HepG2 (cell line): ENCODE data around the gene KIAA2012. TPM values are rescaled to one million over a fixed set of nuclear protein-coding genes. Genes with fewer than 3 reads are reported as not detected.

Experiments
- ATAC-seq: fragments of 200-7000 bp; cut with Tn5 transposase; 3 replicates; pipeline ENCODE4 v1.9.1; 2020; ENCODE audit warnings: mild to moderate bottlenecking, moderate library complexity
- BruUV-seq: library from RNA; stranded (reverse); fragments of 400-500 nt; replicated peaks from 2 replicates; lab custom pipeline; 2021; lab: Mats Ljungman, UMichigan
- CTCF ChIA-PET: fragments of 300-600 bp; formaldehyde crosslinking; extraction: SDS; loops from one replicate; lab custom pipeline; 2021; ENCODE audit warnings: low total read pairs, inconsistent platforms, low intra/inter-chr PET ratio; lab: Yijun Ruan, JAX
- POLR2A ChIA-PET: fragments of 350-600 bp; sonication (Branson Sonifier 250); formaldehyde crosslinking; loops from one replicate; lab custom pipeline; 2020; ENCODE audit warnings: antibody characterized with exemption, inconsistent platforms; lab: Yijun Ruan, JAX
- DNase-seq: peaks from one replicate; pipeline ENCODE4 v3.0.0-alpha.2; 2015; ENCODE audit warnings: low spot score
- FAIRE-seq: peaks from 3 replicates; lab custom pipeline; 2011; peaks lifted over from hg19 to GRCh38; lab: Jason Lieb, UNC
- H2AFZ ChIP-seq: one replicate; pipeline ENCODE4 v1.6.1; 2011; ENCODE audit warnings: low read length, inconsistent platforms
- H3K27ac ChIP-seq: fragments of 300-600 bp; 3 replicates; pipeline ENCODE4 v1.8.0; 2011; ENCODE audit warnings: mixed run types, mild to moderate bottlenecking, mixed read lengths, low read length, inconsistent platforms; ENCODE audit not compliant: insufficient read depth; ENCODE audit errors: extremely low read length
- H3K27me3 ChIP-seq, 2 experiments: fragments of 200-600 bp in 1 of 2; 2 replicates in 1 of 2; 3 replicates in 1 of 2; pipeline versions ENCODE4 v1.6.0 to v1.8.0; 2011; ENCODE audit warnings: low read length in 2 of 2, mild to moderate bottlenecking in 2 of 2, moderate library complexity in 2 of 2, inconsistent platforms in 1 of 2; ENCODE audit not compliant: insufficient read depth in 2 of 2, control insufficient read depth in 1 of 2
- H3K36me3 ChIP-seq, 2 experiments: fragments of 200-600 bp in 1 of 2; replicated peaks in 1 of 2; 2 replicates in 1 of 2; 3 replicates in 1 of 2; pipeline versions ENCODE4 v1.5.1 to v1.8.0; 2011; ENCODE audit warnings: low read length in 2 of 2, inconsistent platforms in 1 of 2; ENCODE audit not compliant: insufficient read depth in 2 of 2, control insufficient read depth in 1 of 2
- H3K4me1 ChIP-seq: 2 replicates; pipeline ENCODE4 v1.5.1; 2012; ENCODE audit warnings: low read length, inconsistent platforms; ENCODE audit not compliant: insufficient read depth
- H3K4me2 ChIP-seq: 2 replicates; pipeline ENCODE4 v1.6.0; 2011; ENCODE audit warnings: low read depth, low read length, inconsistent platforms
- H3K4me3 ChIP-seq, 3 experiments: fragments of 200-600 bp in 1 of 3; sonication (generic), shearing (Covaris generic) in 1 of 3; replicated peaks in 1 of 3; 2 replicates each; pipeline ENCODE4 v1.5.1; 2011 to 2016; ENCODE audit warnings: low read length in 3 of 3, inconsistent platforms in 2 of 3, low read depth in 2 of 3, mild to moderate bottlenecking in 2 of 3, control low read depth in 1 of 3, mixed read lengths in 1 of 3; ENCODE audit not compliant: insufficient read depth in 1 of 3
- H3K79me2 ChIP-seq: one replicate; pipeline ENCODE4 v1.6.1; 2011; ENCODE audit warnings: low read length, inconsistent platforms; ENCODE audit not compliant: insufficient read depth
- H3K9ac ChIP-seq: 2 replicates; pipeline ENCODE4 v1.6.0; 2011; ENCODE audit warnings: mild to moderate bottlenecking, low read depth, low read length, inconsistent platforms; ENCODE audit not compliant: insufficient read depth
- H3K9me3 ChIP-seq: 2 replicates; pipeline ENCODE4 v1.5.1; 2012; ENCODE audit warnings: mild to moderate bottlenecking, low read length
- H4K20me1 ChIP-seq: 2 replicates; pipeline ENCODE4 v1.6.0; 2011; ENCODE audit warnings: inconsistent platforms, mild to moderate bottlenecking, low read length, moderate library complexity; ENCODE audit not compliant: insufficient read depth
- ESRRA ChIP-seq: sonication (generic); formaldehyde crosslinking; IDR thresholded peaks from 2 replicates; pipeline ENCODE4 v1.5.1; 2020; ENCODE audit warnings: mild to moderate bottlenecking, low read depth, missing genetic modification reagents
- KDM5A ChIP-seq: fragments of 200-600 bp; sonication (generic); IDR thresholded peaks from 2 replicates; pipeline ENCODE4 v1.7.0; 2018; ENCODE audit warnings: antibody characterized with exemption, mild to moderate bottlenecking, low read length, borderline replicate concordance
- KMT2A ChIP-seq: sonication (generic); formaldehyde crosslinking; IDR thresholded peaks from 2 replicates; pipeline ENCODE4 v1.4.0; 2020; ENCODE audit warnings: missing genetic modification reagents
- PRPF4 ChIP-seq: fragments of 200-400 bp; formaldehyde crosslinking; IDR thresholded peaks from 2 replicates; pipeline ENCODE4 v1.6.1; 2016; ENCODE audit warnings: low read length, low read depth; ENCODE audit not compliant: poor library complexity, severe bottlenecking
- RFXAP ChIP-seq: sonication (generic); formaldehyde crosslinking; IDR thresholded peaks from 2 replicates; pipeline ENCODE4 v1.4.0; 2020; ENCODE audit warnings: missing genetic modification reagents, borderline replicate concordance
- TSC22D2 ChIP-seq: sonication (generic); formaldehyde crosslinking; IDR thresholded peaks from 2 replicates; pipeline ENCODE4 v1.5.1; 2020; ENCODE audit warnings: missing genetic modification reagents, mild to moderate bottlenecking, borderline replicate concordance
- XRCC5 ChIP-seq: fragments of 200-400 bp; formaldehyde crosslinking; optimal IDR thresholded peaks from 2 replicates; pipeline ENCODE3; 2017; ENCODE audit warnings: mild to moderate bottlenecking, low read length
- ZKSCAN1 ChIP-seq: fragments of 150-350 bp; IDR thresholded peaks from 2 replicates; pipeline ENCODE4 v1.6.1; 2014; ENCODE audit warnings: low read length
- ZNF564 ChIP-seq: sonication (generic); formaldehyde crosslinking; IDR thresholded peaks from 2 replicates; pipeline ENCODE4 v1.8.1; 2023; ENCODE audit warnings: mild to moderate bottlenecking, missing genetic modification reagents
- WGBS: methylation state at CpG from one replicate; pipeline ENCODE4 v1.1.6; 2017; ENCODE audit warnings: low lambda C conversion rate; 5-methylcytosine and 5-hydroxymethylcytosine counted together
- in situ Hi-C: cut with HindIII; loops from 2 replicates; pipeline ENCODE4 v1.10.0; 2017; ENCODE audit warnings: low pct_unique_long_range_greater_than_20kb; ENCODE audit not compliant: extremely low pct_ligation_motif_present
- intact Hi-C: fragments of 100-400 bp; cut with micrococcal nuclease; formaldehyde crosslinking; loops from one replicate; pipeline ENCODE4 v1.10.0; 2022; ENCODE audit not compliant: unreplicated experiment
- polyA plus RNA-seq, 8 experiments: library from polyadenylated mRNA; depleted of rRNA in 3 of 8; stranded (reverse) in 7 of 8; unstranded in 1 of 8; fragments of >200 nt; fragmentation: Illumina TruSeq in 4 of 8; extraction: Trizol in 4 of 8; gene quantifications; 2 replicates each; pipeline versions ENCODE4 v1.2.1 to v1.2.3, GENCODE V29; 2011 to 2016; ENCODE audit warnings: low read depth in 4 of 8, missing spikeins in 1 of 8, mixed read lengths in 1 of 8; ENCODE audit not compliant: insufficient read depth in 1 of 8
- total RNA-seq, 5 experiments: library from RNA; depleted of rRNA; stranded (reverse); fragments of >200 nt; fragmentation: Illumina TruSeq; extraction: Trizol; gene quantifications; 2 replicates each; pipeline ENCODE4 v1.2.3, GENCODE V29; 2016; ENCODE audit warnings: low read depth in 1 of 5
- TF ChIP-seq, protein P1 (sequence below): sonication (generic); formaldehyde crosslinking; IDR thresholded peaks from 2 replicates; pipeline ENCODE4 v1.4.0; 2020; ENCODE audit warnings: missing genetic modification reagents
- TF ChIP-seq, protein P2 (sequence below): sonication (generic); formaldehyde crosslinking; IDR thresholded peaks from 2 replicates; pipeline ENCODE4 v1.9.0; 2021; ENCODE audit warnings: missing genetic modification reagents, borderline replicate concordance
- TF ChIP-seq, protein P3 (sequence below): sonication (generic); formaldehyde crosslinking; IDR thresholded peaks from 2 replicates; pipeline ENCODE4 v1.8.0; 2022; ENCODE audit warnings: mild to moderate bottlenecking, missing genetic modification reagents; ENCODE audit not compliant: insufficient replicate concordance
- TF ChIP-seq, protein P4 (sequence below): sonication (generic); formaldehyde crosslinking; IDR thresholded peaks from 2 replicates; pipeline ENCODE4 v1.8.0; 2022; ENCODE audit warnings: mild to moderate bottlenecking, missing genetic modification reagents, moderate library complexity
- TF ChIP-seq, protein P5 (sequence below): sonication (generic); IDR thresholded peaks from 2 replicates; pipeline ENCODE4 v1.6.1; 2016; ENCODE audit warnings: low read depth, borderline replicate concordance

The KIAA2012 gene
- total and polyA plus RNA-seq, 2 of the 13 experiments (the other 11 are each of a cell fraction or from before 2014, with no cell fraction given), result not detected

DNA sequence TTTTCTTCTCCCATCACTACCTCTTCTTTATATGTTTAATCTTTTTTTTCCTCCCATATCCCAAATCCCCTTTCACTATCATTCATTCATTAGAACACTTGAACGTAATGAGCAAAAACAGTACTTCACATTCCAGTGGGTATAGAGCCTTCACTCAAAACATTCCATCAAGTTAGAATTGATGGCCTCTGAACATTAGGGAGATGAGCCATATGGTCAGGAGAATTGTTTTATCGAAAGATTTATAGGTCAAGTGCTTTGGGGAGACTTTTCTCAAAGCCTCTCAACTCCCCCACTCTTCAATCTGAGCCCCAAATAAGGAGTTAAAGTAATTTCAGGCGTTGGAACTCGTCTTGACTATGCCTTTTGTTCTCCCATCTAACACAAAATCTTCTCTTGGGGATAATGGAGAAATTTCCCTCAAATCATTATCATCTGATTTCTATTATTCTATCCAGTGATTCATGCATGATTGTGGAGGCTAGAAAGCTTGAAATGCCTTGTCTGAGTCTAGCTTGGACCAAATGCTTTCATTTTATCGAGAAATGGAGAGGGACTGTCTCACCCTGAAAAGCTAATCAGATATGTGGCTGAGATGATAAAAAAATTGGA is 79.2 kb downstream of the KIAA2012 start:
- H3K27me3 ChIP-seq, result peaks cover 10 to 31% of the 10 kb centered on the region in 2 experiments
- H3K36me3 ChIP-seq, result no peaks in the 10 kb centered on the region
- ChIA-PET CTCF (no interaction called here), POLR2A (no interaction called here)
- WGBS, result 17% methylated on average over 5 of the region's 5 CpGs
- no peaks in the 10 kb centered on the region for H3K79me2 ChIP-seq
- no peak overlapping the region for H2AFZ ChIP-seq
- peaks cover 10% of the 10 kb centered on the region; the same call in 1 of the 2 replicates for H3K4me1 ChIP-seq
- no peaks in the 10 kb centered on the region for H3K9me3 ChIP-seq
- no peak overlapping the region for H3K4me3 ChIP-seq
- H3K27ac ChIP-seq, result no peak overlapping the region
- H4K20me1 ChIP-seq, result no peaks in the 10 kb centered on the region
- no peak overlapping the region for H3K9ac ChIP-seq
- in situ Hi-C loops, result no loop called here
- no peak overlapping the region for H3K4me2 ChIP-seq
- TF ChIP-seq ESRRA, result no peak
- TF ChIP-seq, protein P1, sequence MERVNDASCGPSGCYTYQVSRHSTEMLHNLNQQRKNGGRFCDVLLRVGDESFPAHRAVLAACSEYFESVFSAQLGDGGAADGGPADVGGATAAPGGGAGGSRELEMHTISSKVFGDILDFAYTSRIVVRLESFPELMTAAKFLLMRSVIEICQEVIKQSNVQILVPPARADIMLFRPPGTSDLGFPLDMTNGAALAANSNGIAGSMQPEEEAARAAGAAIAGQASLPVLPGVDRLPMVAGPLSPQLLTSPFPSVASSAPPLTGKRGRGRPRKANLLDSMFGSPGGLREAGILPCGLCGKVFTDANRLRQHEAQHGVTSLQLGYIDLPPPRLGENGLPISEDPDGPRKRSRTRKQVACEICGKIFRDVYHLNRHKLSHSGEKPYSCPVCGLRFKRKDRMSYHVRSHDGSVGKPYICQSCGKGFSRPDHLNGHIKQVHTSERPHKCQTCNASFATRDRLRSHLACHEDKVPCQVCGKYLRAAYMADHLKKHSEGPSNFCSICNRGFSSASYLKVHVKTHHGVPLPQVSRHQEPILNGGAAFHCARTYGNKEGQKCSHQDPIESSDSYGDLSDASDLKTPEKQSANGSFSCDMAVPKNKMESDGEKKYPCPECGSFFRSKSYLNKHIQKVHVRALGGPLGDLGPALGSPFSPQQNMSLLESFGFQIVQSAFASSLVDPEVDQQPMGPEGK, result no peak
- TF ChIP-seq KDM5A, result no peak
- TF ChIP-seq, protein P2, sequence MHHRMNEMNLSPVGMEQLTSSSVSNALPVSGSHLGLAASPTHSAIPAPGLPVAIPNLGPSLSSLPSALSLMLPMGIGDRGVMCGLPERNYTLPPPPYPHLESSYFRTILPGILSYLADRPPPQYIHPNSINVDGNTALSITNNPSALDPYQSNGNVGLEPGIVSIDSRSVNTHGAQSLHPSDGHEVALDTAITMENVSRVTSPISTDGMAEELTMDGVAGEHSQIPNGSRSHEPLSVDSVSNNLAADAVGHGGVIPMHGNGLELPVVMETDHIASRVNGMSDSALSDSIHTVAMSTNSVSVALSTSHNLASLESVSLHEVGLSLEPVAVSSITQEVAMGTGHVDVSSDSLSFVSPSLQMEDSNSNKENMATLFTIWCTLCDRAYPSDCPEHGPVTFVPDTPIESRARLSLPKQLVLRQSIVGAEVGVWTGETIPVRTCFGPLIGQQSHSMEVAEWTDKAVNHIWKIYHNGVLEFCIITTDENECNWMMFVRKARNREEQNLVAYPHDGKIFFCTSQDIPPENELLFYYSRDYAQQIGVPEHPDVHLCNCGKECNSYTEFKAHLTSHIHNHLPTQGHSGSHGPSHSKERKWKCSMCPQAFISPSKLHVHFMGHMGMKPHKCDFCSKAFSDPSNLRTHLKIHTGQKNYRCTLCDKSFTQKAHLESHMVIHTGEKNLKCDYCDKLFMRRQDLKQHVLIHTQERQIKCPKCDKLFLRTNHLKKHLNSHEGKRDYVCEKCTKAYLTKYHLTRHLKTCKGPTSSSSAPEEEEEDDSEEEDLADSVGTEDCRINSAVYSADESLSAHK (CRISPR knock-in tag), result no peak
- TF ChIP-seq, protein P3, sequence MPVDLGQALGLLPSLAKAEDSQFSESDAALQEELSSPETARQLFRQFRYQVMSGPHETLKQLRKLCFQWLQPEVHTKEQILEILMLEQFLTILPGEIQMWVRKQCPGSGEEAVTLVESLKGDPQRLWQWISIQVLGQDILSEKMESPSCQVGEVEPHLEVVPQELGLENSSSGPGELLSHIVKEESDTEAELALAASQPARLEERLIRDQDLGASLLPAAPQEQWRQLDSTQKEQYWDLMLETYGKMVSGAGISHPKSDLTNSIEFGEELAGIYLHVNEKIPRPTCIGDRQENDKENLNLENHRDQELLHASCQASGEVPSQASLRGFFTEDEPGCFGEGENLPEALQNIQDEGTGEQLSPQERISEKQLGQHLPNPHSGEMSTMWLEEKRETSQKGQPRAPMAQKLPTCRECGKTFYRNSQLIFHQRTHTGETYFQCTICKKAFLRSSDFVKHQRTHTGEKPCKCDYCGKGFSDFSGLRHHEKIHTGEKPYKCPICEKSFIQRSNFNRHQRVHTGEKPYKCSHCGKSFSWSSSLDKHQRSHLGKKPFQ (CRISPR knock-in tag), result no peak
- TF ChIP-seq TSC22D2 (CRISPR knock-in tag), result no peak
- no peak for TF ChIP-seq ZKSCAN1
- no peak for TF ChIP-seq PRPF4
- no peak for TF ChIP-seq RFXAP (CRISPR knock-in tag)
- TF ChIP-seq ZNF564, result no peak
- no peak for TF ChIP-seq KMT2A (CRISPR knock-in tag)
- TF ChIP-seq, protein P4, sequence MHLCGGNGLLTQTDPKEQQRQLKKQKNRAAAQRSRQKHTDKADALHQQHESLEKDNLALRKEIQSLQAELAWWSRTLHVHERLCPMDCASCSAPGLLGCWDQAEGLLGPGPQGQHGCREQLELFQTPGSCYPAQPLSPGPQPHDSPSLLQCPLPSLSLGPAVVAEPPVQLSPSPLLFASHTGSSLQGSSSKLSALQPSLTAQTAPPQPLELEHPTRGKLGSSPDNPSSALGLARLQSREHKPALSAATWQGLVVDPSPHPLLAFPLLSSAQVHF (CRISPR knock-in tag), result no peak
- no peak for TF ChIP-seq XRCC5
- TF ChIP-seq, protein P5, sequence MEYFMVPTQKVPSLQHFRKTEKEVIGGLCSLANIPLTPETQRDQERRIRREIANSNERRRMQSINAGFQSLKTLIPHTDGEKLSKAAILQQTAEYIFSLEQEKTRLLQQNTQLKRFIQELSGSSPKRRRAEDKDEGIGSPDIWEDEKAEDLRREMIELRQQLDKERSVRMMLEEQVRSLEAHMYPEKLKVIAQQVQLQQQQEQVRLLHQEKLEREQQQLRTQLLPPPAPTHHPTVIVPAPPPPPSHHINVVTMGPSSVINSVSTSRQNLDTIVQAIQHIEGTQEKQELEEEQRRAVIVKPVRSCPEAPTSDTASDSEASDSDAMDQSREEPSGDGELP, result no peak
- BruUV-seq, result no TSS peak
- ATAC-seq (no peak), FAIRE-seq (no peak), DNase-seq (no peak)
- intact Hi-C loops, result no loop called here
